Inferior parietal cortex (tissue), 1 donor: ENCODE measurements around the gene WBP2.
"Not testable (repeated sequence)": the region's sequence is repeated elsewhere in the genome, so short reads cannot be mapped to it uniquely, and the experiment has no call there.

Experiments used
- DNase-seq: peaks from one replicate; pipeline ENCODE4 v3.0.0-alpha.2; 2016; ENCODE audit errors: extremely low spot score

The WBP2 gene

DNA sequence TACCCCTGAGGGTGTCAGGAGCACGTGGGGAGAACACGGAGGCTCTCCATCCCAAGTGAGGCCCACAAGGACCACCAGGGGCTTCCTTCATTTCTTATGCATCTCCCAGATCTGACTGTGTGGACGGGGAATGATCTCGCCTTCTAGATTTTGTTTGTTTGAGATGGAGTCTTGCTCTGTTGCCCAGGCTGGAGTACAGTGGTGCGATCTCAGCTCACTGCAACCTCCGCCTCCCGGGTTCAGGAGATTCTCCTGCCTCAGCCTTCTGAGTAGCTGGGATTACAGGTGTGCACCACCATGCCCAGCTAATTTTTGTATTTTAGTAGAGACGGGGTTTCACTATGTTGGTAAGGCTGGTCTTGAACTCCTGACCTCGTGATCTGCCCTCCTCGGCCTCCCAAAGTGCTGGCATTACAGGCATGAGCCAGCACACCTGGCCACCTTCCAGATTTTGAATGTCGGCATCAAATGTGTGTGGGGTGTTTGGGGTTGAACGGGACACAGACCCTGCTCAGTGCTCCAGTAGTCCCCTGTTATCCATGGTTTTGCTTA is 13.7 kb upstream of the WBP2 start:
- DNase-seq = not testable (repeated sequence)

DNA sequence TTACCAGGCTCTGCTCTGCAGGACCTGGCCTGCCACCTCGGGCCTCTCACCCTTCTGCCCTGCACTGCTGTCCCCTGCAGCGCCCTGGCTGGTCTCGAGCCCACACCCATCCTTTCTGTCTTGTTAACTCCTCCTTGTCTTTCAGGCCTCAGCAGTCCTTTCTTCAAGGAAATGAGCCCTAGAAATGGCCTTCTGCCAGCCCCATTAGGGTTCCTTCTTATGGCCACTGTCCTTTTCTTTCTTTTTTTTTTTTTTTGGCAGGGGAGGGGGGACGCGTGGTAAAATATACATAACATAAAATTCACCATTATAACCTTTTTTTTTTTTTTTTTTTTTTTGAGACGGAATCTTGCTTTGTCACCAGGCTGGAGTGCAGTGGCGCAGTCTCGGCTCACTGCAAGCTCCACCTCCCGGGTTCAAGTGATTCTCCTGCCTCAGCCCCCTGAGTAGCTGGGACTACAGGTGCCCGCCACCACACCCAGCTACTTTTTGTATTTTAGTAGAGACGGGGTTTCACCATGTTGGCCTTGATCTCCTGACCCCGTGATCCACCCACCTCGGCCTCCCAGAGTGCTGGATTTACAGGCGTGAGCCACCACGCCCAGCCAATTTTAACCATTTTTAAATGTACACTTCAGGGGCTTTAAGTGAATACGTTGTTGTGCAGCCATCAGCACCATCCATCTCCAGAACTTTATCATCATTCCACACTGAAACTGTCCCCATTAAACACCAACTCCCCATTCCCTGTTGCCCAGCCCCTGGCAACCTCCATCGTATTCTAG is 10.5 kb upstream of the WBP2 start:
- DNase-seq = not testable (repeated sequence)

DNA sequence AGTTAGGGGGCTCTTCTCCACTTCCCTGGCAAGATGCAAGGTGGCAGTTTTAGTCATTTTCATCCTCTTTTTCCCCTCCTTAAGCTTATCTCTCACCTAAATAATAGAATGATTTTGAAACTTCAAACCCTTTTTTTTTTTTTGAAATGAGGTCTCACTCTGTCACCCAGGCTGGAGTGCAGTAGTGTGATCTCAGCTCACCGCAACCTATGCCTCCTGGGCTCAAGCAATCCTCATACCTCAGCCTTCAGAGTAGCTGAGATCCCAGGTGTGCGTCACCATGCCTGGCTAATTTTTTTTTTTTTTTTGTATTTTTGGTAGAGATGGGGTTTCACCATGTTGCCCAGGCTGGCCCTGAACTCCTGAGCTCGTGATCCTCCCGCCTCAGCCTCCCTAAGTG is 9.8 kb upstream of the WBP2 start:
- not testable (repeated sequence) for DNase-seq

DNA sequence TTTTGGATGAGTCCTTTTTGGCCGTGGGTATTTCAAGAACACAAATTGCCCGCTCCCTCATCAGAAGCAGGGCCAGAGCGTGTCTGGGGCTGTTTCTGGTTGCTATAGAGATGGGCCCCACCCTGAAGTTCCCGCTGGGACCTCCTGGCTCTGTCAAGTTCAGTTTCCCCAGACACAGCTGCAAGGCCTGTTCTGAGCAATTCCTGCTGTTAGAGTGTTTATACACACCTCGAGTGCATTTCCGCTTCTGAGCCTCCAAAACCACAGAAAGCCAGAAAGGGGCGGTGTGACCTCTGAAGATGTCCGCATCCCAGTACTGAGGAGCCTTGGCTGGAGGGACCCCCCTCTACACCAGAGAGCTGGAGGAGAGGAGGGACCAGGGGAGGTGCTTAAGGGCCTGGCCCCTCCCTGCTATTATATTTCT is 9.3 kb upstream of the WBP2 start:
- no peak for DNase-seq

DNA sequence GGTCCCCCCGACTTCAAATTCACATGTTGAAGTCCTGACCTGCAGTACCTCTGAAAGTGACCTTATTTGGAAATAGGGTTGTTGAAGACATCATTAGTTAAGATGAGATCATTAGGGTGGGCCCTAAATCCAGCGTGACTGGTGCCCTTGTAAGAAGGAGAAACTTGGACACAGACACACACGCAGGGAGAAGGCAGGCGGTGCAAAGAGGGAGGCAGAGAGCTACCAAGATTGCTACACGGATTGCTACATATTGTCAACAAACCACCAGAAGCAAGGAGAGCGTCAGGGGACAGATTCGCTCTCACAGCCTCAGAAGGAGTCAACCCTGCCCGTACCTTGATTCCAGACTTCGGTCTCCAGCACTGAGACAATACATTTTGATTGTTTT is 6.8 kb upstream of the WBP2 start:
- DNase-seq = no peak

DNA sequence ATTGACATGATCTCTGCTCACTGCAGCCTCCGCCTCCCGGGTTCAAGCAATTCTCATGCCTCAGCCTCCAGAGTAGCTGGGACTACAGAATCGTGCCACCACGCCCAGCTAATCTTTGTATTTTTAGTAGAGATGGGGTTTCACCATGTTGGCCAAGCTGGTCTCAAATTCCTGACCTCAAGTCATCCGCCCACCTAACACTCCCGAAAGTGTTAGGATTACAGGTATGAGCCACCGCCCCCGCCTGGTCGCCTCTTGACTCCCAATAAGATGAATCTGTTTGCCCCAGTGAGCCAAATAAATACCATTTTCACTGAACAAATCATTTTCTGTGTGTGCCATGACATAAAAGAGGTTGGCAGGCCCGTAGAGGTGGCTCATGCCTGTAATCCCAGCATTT is 4.2 kb upstream of the WBP2 start:
- not testable (repeated sequence) for DNase-seq

DNA sequence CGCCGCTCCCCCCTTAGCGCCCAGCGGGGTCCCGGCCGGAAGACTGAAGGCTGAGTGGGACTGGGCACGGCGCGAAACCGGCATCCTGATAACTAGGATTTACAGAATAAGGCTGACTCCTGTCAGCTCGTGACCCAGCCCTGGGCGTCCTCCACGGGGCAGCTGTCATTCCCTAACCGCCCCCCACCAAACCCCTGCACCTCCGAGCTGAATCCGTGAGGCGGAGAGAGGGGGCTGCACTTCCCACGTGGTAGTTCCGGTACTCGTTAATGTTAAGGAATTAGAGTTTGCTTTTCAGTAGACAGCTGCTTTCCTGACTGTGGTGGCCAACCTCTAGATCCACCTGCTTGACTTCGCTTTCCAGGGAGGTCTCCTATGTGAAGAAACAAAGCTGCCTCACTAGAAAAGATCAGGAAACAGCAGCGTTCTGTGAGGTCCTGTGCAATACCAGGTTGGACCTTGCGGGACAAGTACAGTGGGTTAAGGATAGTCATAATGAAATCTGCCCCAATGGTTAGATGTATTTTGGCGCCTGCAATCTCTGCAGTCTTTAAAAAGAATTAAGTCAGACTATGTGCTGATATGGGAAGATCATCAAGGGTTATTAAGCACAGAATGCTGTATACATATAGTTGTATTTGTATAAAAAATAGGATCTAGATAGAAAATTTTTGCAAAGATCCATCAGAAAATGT is 1.1 kb upstream of the WBP2 start:
- no peak for DNase-seq

DNA sequence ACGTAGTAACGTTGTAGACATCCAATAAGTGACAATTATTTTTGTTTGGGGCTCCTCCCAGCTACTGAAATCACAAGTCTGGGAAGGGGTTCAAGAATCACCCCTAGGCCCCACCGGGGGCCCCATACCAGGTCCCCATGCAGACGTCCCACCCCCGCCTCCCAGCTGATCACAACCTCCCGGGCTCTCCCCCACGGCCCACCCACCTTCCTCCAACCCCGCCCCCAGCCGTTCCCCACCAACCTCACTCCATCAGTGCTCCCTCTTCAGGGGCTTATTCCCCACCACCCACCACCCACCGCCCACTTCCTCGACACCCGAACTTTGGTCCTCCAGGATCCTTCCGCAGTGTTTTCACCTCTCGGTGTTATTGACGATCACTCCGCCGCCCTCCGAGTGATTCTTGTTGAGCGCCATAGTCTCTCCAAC is 240 bp downstream of the WBP2 start:
- DNase-seq = no peak

DNA sequence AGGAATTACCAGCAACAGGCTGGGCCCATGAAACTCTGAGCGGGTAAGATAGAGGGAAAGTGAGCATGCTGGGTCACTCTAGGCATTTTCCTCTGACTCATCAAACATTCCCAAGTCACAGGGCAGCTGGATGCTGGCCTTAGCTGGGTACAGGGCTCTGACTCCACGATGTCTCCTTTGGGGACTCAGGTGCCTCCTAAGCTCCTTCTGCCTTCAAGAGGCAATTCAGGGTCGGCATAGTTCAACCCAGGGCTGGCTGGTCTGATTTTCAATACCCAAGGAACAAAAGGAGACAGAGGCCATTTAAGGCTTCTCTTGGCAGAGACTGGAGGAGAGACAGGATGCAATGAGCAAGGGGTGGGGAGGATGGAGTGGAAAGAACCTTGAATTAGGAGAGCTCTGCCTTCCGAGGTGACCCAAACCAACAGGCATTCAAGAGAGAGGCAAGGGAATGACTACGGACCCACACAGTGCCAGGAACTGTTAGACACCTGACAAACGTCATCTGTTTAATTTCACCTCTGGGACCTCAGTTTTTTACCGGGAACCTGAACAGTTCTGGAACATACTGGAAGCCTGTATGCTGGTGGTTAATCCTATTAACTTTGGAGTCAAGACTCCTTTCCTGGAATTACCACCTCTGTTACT is 910 bp downstream of the WBP2 start:
- DNase-seq = no peak

DNA sequence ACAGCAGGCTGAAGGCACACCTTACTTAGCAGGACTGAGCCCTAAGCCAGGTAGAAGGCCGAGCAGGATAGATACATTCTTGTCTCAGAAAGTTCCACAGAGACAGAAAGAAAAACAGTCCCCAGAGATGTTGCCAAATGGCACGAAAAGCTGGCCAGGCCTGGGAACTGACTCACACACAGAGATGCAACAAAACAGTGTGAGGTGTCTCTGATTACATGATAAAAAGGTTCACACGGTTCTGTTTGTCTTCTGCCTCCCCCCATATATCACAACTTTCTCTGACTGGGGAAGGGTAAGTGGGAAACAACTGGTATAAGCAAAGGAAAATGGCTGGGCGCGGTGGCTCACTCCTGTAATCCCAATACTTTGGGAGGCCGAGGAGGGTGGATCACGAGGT is 1.7 kb downstream of the WBP2 start:
- no peak for DNase-seq

DNA sequence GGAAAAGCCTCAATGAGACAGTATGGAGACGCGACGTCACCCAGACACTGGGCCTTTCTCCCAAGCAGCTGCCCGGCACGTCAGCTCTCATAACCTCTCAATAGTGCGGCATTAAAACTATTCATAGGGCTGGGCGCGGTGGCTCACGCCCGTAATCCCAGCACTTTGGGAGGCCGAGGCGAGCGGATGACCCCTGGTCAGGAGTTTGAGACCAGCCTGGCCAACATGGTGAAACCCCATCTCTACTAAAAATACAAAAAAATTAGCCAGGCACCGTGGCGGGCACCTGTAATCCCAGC is 3.5 kb downstream of the WBP2 start:
- not testable (repeated sequence) for DNase-seq

DNA sequence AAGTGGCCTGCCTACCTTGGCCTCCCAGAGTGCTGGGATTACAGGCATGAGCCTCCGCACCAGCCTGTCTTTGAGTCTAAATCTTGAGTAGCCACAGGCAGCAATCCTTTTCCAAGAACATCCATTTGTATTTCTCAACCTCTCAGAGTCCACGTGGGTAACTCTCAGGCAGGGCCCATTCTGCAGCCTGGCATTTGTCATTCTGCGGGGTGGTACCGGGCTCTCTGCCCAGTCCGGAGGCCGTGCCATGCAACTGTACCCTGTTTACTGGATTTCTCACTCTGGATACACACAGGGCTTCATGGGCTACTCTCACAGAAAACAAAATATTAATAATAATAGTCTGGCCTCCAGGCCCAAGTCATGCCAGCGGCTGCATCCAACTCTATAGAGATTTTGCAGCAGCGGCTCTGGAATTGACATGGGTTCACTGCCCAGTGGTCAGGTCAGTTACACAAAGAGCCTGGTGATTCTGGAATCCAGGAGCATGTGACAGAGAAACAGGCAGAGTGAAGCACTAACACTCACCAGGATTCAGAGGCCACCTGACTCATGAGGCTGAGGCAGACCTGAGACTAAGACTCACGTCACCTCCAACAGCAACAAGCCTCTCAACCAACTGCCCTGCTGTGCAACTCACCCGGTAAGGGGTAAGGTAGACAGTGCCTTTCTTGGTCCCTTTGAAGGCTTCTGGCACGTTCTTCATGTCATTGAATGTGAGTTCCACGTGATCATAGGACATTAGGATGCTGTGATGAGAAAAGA is 4.0 kb downstream of the WBP2 start:
- DNase-seq = no peak

DNA sequence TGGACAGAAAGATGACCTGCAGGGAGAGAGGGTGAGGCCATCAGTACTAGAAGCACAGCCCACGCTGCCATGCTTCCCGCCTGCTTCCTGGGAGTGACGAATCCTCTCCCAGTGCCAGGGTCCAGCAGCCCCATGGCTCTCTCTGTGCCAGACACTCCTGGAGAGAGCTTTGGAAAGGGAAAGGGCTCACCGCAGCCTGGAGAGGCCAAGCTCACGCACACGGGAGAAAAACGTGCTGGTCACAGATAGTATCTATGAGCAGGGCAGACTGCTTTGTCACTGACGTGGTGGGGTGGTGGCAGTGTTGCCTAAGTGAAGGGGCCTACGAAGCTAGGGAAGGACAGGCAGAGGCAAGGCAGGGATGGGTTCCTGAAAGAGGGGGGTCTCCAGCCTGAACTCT is 5.4 kb downstream of the WBP2 start:
- DNase-seq = no peak

DNA sequence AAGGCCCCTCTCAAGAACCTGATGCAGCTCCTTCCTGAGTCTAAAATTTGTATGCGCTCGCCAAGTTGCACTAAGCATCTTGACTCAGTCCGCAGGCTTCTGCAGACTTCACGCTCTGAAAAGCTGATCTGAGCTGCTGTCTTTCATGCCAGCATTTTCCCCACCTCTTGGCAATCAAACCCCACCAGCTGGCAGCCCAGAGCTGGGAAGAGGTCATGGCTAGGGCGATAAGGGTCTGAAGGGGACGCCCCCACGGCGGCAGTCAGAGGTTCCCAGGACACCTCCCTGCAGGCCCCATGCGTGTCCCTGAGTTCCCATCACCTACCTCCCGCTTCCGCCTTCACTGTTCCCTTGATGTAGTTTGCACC is 5.9 kb downstream of the WBP2 start:
- no peak for DNase-seq

DNA sequence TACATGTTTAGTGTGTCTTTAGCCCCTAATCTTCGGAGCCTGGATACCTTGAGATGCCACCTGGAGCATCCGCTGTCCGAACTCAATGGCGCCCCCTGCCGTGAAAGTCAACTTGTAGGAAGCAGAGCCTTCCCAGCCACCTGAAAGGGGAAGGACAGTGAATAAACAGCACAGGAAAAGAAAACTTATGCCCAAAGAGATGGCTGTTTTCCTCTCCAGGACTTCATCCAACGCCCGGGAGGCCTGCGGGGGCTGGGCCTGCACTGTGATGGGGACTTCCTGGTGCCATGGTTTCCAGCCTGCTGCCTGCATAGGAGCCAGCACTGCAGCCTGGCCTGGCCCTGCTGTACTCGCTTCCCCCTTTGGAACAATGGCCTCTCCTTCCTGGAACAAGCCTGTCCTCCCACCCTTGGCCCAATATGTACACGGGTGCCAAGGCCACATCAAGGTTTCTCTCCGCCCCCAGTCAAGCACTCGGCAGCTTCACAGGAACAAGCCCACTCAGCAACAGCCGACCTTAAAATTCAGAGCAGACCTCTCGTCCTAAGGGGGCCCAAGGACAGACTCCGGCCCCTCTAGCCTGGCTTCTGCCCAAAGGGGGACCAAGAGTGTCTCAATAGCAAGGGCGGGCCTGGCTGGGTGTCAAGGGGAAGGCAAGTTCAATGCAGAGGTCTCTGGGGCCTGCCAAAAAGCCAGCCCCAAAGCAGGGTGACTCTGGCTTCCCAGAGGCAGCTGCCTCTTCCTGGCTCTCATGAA is 6.4 kb downstream of the WBP2 start:
- DNase-seq = peak; percentile 63

DNA sequence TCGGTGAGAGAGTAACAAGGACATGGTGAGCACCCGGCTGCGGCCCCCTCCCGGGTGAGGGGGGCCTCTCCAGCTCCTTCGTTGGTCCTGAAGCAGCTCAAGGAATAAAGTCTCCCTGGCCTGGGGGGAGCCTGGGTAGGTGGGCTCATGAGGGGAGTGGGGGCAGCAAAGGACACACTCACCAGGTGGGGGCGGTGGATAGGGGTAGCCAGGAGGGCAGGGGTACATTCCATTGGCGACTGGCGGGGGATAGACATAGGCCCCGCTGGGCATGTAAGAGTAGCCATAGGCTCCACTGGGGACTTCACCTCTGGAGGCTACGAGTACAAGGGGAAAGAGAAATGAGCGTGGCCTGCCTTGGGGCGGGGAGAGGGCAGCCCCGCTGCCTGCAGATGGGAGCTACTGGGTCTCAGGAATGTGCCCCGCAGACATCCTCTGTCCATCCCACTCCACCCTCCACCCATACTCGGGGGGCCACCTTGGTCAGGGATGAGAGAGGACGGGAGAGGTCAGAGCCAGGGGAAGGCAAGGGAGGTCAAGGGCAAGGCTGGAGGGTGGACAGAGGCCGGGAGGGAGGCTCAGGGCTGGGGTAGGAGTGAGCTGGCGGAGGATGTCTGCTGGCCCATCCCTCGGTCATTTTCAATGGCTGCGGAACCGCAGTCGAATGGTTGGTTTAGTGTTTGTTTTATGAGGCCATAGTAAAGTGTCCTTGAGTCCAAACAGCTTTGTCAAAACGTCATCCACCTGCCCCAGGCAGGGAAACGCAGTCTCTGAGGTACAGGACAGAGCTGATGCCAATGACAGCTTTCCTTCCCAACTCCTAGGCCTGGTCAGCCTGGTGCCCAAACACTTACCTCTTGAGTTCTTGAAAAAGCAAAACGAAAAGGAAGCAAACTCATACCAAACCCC is 7.3 kb downstream of the WBP2 start:
- DNase-seq = no peak

DNA sequence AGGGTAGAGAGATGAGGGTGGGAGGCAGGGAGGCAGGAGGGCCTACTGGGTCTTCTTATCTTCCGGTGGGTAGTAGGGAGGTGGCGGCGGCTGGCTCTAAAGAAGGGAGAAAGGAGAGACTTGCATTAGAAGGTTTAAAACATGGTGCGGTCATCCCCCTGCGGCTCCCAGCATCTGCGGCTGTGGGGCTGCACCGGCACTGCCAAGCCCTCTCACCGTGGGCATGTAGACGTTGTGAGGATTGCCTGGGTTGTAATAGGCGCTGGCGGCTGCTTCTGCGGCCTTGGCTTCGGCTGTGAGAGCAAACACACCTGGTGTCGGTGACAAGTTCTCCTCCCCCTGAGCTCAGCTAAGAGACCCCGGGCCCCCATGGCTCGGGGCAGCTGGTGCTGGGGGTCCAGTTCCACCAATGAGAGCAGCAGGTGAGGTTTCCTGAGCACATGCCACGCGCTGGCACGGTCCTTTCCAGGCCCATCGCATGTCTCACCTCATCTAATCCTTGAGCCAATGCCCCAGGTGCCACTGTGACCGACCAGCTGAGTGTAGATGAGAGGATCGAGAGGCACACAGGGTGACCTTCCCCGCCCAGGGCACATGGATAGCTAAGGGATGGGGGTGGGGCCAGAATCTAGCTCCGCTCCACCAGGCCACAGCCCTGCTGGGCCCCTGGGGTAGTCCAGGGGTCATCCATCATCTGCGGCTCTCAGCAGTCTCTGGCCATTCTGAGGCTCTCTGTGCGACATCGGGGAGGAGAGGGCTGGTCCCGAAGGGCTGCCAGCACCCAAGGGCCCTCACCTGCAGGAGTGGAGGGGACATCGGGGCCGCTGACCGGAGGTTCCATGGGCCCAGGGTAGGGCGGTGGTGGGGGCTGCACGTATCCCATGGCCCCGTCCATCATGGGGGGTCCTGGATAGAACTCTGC is 8.2 kb downstream of the WBP2 start:
- DNase-seq = no peak

DNA sequence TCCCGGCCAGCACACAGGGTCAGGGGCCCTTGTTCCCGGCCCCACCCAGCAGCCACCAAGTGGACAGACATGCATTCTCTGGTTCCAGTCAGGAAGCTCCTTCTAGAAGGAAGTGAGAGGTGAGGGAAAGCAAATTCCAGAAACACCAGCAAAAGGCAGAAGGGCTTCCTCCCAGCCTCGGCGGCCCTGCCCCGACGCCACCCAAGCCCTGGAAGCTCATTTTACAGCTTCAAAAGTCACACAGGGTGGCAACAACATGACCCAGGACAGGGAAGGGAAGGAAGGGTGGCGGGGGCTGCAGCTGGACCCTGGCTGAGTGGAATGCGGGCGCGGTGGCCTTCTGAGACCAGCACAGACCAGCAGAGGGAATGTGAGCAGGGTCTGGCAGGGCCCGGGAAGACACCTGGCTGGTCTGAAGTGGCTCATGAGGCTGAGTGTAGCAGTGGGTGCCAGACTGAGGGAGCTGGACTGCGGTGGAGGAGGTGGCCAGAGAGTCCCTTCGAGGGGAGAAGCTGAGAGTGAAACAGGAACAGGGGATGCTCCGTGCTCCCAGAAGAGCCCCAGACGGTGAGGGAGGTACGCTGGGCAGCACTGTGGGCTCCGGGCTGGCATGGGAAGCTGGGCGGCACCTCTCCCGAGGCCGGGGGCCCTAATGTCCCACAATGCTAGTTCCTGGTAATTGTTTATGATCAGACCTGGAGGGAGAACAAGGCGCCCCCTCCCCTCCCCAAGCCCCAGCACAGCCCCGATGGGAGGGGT is 9.0 kb downstream of the WBP2 start:
- DNase-seq = no peak
